Measurements from ENCODE around the gene SCRN2. TPM values are rescaled to one million over a fixed set of nuclear protein-coding genes. Genes with fewer than 3 reads are reported as not detected.

SCRN2 gene
- total RNA-seq, 1 experiment from 2014 or later, result 39.6 TPM

- no peak for DNase-seq (ENCODE audit: low read depth)
Measured at GRCh38 chr17:47807421-47807820, 33.7 kb downstream of the SCRN2 start.

- DNase-seq (ENCODE audit: low read depth), result no peak
Measured at GRCh38 chr17:47806913-47807255, 34.2 kb downstream of the SCRN2 start.

- DNase-seq (ENCODE audit: low read depth), result no peak
Measured at GRCh38 chr17:47806026-47806912, 34.8 kb downstream of the SCRN2 start.

- DNase-seq (ENCODE audit: low read depth), result no peak
Measured at GRCh38 chr17:47804461-47804860, 36.6 kb downstream of the SCRN2 start.

GRCh38 chr17:47803751-47804150 lies 37.3 kb downstream of the SCRN2 start:
- DNase-seq (ENCODE audit: low read depth), result no peak

GRCh38 chr17:47803201-47803600 lies 37.9 kb downstream of the SCRN2 start:
- DNase-seq (ENCODE audit: low read depth), result no peak

GRCh38 chr17:47802341-47803022 lies 38.6 kb downstream of the SCRN2 start:
- DNase-seq (ENCODE audit: low read depth), result peak; percentile 44

GRCh38 chr17:47801906-47802305 lies 39.2 kb downstream of the SCRN2 start:
- DNase-seq (ENCODE audit: low read depth), result no peak

- DNase-seq (ENCODE audit: low read depth), result no peak
Measured at GRCh38 chr17:47801176-47801765, 39.8 kb downstream of the SCRN2 start.

GRCh38 chr17:47800686-47801085 lies 40.4 kb downstream of the SCRN2 start:
- no peak for DNase-seq (ENCODE audit: low read depth)

GRCh38 chr17:47797797-47798196 lies 43.3 kb downstream of the SCRN2 start:
- DNase-seq (ENCODE audit: low read depth), result no peak

- no peak for DNase-seq (ENCODE audit: low read depth)
Measured at GRCh38 chr17:47792979-47793378, 48.1 kb downstream of the SCRN2 start.

GRCh38 chr17:47792457-47792856 lies 48.6 kb downstream of the SCRN2 start:
- no peak for DNase-seq (ENCODE audit: low read depth)

GRCh38 chr17:47791025-47791424 lies 50.0 kb downstream of the SCRN2 start:
- DNase-seq (ENCODE audit: low read depth), result no peak

- peak; percentile 39 for DNase-seq (ENCODE audit: low read depth)
Measured at GRCh38 chr17:47789611-47790561, 51.2 kb downstream of the SCRN2 start.

Other genes starting within 250 kb of the SCRN2 start
- 470 and 482 TPM in 2 replicates for gene KPNB1, start 191.4 kb downstream of the SCRN2 start, total RNA-seq (2014; rRNA removed; shearing (Covaris generic))
- 3.9 and 4.0 TPM in 2 replicates for gene TBKBP1, start 147.1 kb downstream of the SCRN2 start, total RNA-seq (2014; rRNA removed; shearing (Covaris generic))
- not detected in 2 replicates for gene TBX21, start 108.0 kb downstream of the SCRN2 start, total RNA-seq (2014; rRNA removed; shearing (Covaris generic))
- gene OSBPL7, start 19.5 kb downstream of the SCRN2 start, total RNA-seq (2014; rRNA removed; shearing (Covaris generic)), result 9.2 and 15.0 TPM in 2 replicates
- gene MRPL10, start 9.7 kb downstream of the SCRN2 start, total RNA-seq (2014; rRNA removed; shearing (Covaris generic)), result 124 and 154 TPM in 2 replicates
- 0.37 and 0.51 TPM in 2 replicates for gene LRRC46, start 9.6 kb downstream of the SCRN2 start, total RNA-seq (2014; rRNA removed; shearing (Covaris generic))
- gene SP6, start 9.9 kb upstream of the SCRN2 start, total RNA-seq (2014; rRNA removed; shearing (Covaris generic)), result 1.7 and 1.8 TPM in 2 replicates
- gene SP2, start 55.0 kb upstream of the SCRN2 start, total RNA-seq (2014; rRNA removed; shearing (Covaris generic)), result 1.6 and 3.4 TPM in 2 replicates
- gene PNPO, start 100.3 kb upstream of the SCRN2 start, total RNA-seq (2014; rRNA removed; shearing (Covaris generic)), result 42.5 and 55.6 TPM in 2 replicates
- gene PRR15L, start 116.6 kb upstream of the SCRN2 start, total RNA-seq (2014; rRNA removed; shearing (Covaris generic)), result not detected in 2 replicates
- gene CDK5RAP3, start 129.8 kb upstream of the SCRN2 start, total RNA-seq (2014; rRNA removed; shearing (Covaris generic)), result 50.0 and 53.1 TPM in 2 replicates
- 15.4 and 17.3 TPM in 2 replicates for gene COPZ2, start 196.5 kb upstream of the SCRN2 start, total RNA-seq (2014; rRNA removed; shearing (Covaris generic))
- 59.4 and 62.3 TPM in 2 replicates for gene NFE2L1, start 207.1 kb upstream of the SCRN2 start, total RNA-seq (2014; rRNA removed; shearing (Covaris generic))

Data from HT1080 (cell line).